Activated CD8-positive, alpha-beta T cell treated with anti-CD3 and anti-CD28 coated beads for 36 hours (primary cell): ENCODE data around the gene MYBPC3. TPM values are rescaled to one million over a fixed set of nuclear protein-coding genes. Genes with fewer than 3 reads are reported as not detected.

ENCODE experiments used
- ATAC-seq: fragments of 200-7000 bp; cut with Tn5 transposase; one replicate; pipeline ENCODE4 v1.10.0; 2021; ENCODE audit warnings: mild to moderate bottlenecking, moderate library complexity
- CTCF ChIA-PET: fragments of 350-600 bp; sonication (Branson Sonifier 250); formaldehyde crosslinking; loops from one replicate; lab custom pipeline; 2021; ENCODE audit warnings: antibody characterized with exemption; lab: Charles Lee
- POLR2A ChIA-PET: fragments of 350-600 bp; sonication (Branson Sonifier 250); formaldehyde crosslinking; loops from one replicate; lab custom pipeline; 2021; ENCODE audit warnings: antibody characterized with exemption; lab: Charles Lee
- DNase-seq: peaks from one replicate; pipeline ENCODE4 v3.0.0-alpha.2; 2020
- H3K27ac Mint-ChIP-seq: one replicate; pipeline ENCODE4 v1.8.0; 2021; ENCODE audit warnings: mild to moderate bottlenecking, mixed read lengths
- H3K27me3 Mint-ChIP-seq: one replicate; pipeline ENCODE4 v1.8.0; 2021; ENCODE audit warnings: mixed read lengths
- H3K36me3 Mint-ChIP-seq: one replicate; pipeline ENCODE4 v1.8.0; 2021; ENCODE audit warnings: low read depth, mixed read lengths
- H3K4me1 Mint-ChIP-seq: one replicate; pipeline ENCODE4 v1.8.0; 2021; ENCODE audit warnings: low read depth, mixed read lengths
- H3K4me3 Mint-ChIP-seq: one replicate; pipeline ENCODE4 v1.8.0; 2021; ENCODE audit warnings: mild to moderate bottlenecking, moderate library complexity, mixed read lengths
- H3K9me3 Mint-ChIP-seq: one replicate; pipeline ENCODE4 v1.8.0; 2021; ENCODE audit warnings: mixed read lengths
- CTCF ChIP-seq: fragments of 200-600 bp; IDR thresholded peaks from one replicate; pipeline ENCODE4 v1.8.0; 2022; ENCODE audit warnings: antibody characterized with exemption, mild to moderate bottlenecking
- intact Hi-C: fragments of 100-400 bp; cut with micrococcal nuclease; formaldehyde crosslinking; loops from one replicate; pipeline ENCODE4 v1.10.0; 2022
- total RNA-seq, 2 experiments: library from RNA; stranded (reverse); gene quantifications; one replicate each; pipeline ENCODE4 v1.2.3, GENCODE V29; 2021

The MYBPC3 gene
- total RNA-seq, 2 experiments from 2014 or later: not detected

GRCh38 chr11:47387944-47388696 lies 35.6 kb upstream of the MYBPC3 start:
- Mint-ChIP-seq H3K27me3 (no peaks in the 10 kb centered on the region), H3K4me1 (peaks cover 23% of the 10 kb centered on the region), H3K4me3 (no peak overlapping the region), H3K27ac (no peak overlapping the region), H3K9me3 (no peaks in the 10 kb centered on the region), H3K36me3 (no peaks in the 10 kb centered on the region)
- CTCF ChIA-PET: interaction anchor here (0.6 to 9.3 kb wide), 4 partner anchors 11 to 25 kb away, joined by 3 to 91 read pairs (median 3); no protein-coding TSS in a partner anchor
- TF ChIP-seq CTCF: no peak
- POLR2A ChIA-PET: interaction anchor here (0.6 kb wide), 1 partner anchor 900 kb away, joined by 3 read pairs; no protein-coding TSS in a partner anchor
- intact Hi-C loops: no loop called here
- no peak for ATAC-seq
- DNase-seq: no peak

GRCh38 chr11:47384498-47384897 lies 32.0 kb upstream of the MYBPC3 start:
- intact Hi-C loops: no loop called here
- H3K36me3 Mint-ChIP-seq: no peaks in the 10 kb centered on the region
- H3K9me3 Mint-ChIP-seq: no peaks in the 10 kb centered on the region
- no peak overlapping the region for H3K4me3 Mint-ChIP-seq
- ATAC-seq (no peak), DNase-seq (no peak)
- no peak for TF ChIP-seq CTCF
- ChIA-PET POLR2A (no interaction called here), CTCF (no interaction called here)
- H3K27me3 Mint-ChIP-seq: no peaks in the 10 kb centered on the region
- H3K27ac Mint-ChIP-seq: no peak overlapping the region
- H3K4me1 Mint-ChIP-seq: peaks cover 15% of the 10 kb centered on the region

GRCh38 chr11:47383071-47383470 lies 30.6 kb upstream of the MYBPC3 start:
- Mint-ChIP-seq H3K9me3 (no peaks in the 10 kb centered on the region), H3K4me3 (no peak overlapping the region), H3K4me1 (peaks cover 6% of the 10 kb centered on the region), H3K27me3 (no peaks in the 10 kb centered on the region), H3K36me3 (no peaks in the 10 kb centered on the region), H3K27ac (no peak overlapping the region)
- ChIA-PET CTCF (interaction anchor here (2.2 kb wide), 1 partner anchor 9 kb away, joined by 12 read pairs; no protein-coding TSS in a partner anchor), POLR2A (interaction anchor here (1.3 kb wide), 1 partner anchor 9 kb away, joined by 3 read pairs; no protein-coding TSS in a partner anchor)
- ATAC-seq (no peak), DNase-seq (no peak)
- TF ChIP-seq CTCF: no peak
- intact Hi-C loops: no loop called here

GRCh38 chr11:47380078-47380477 lies 27.6 kb upstream of the MYBPC3 start:
- no peak for ATAC-seq
- Mint-ChIP-seq H3K4me1 (peaks cover 3% of the 10 kb centered on the region), H3K27me3 (no peaks in the 10 kb centered on the region), H3K9me3 (no peaks in the 10 kb centered on the region), H3K36me3 (no peaks in the 10 kb centered on the region), H3K27ac (no peak overlapping the region), H3K4me3 (no peak overlapping the region)
- intact Hi-C loops: no loop called here
- TF ChIP-seq CTCF: no peak
- DNase-seq: no peak
- ChIA-PET CTCF (interaction anchor here (1.1 to 2.2 kb wide), 2 partner anchors 30 to 32 kb away, joined by 3 to 9 read pairs; no protein-coding TSS in a partner anchor), POLR2A (no interaction called here)

- POLR2A ChIA-PET: no interaction called here
- TF ChIP-seq CTCF: no peak
- CTCF ChIA-PET: interaction anchor here (1.0 to 2.2 kb wide), 2 partner anchors 10 to 32 kb away, joined by 3 to 9 read pairs; no protein-coding TSS in a partner anchor
- no peaks in the 10 kb centered on the region for H3K9me3 Mint-ChIP-seq
- no peak for ATAC-seq
- no peak overlapping the region for H3K4me3 Mint-ChIP-seq
- peaks cover 6% of the 10 kb centered on the region for H3K4me1 Mint-ChIP-seq
- H3K36me3 Mint-ChIP-seq: no peaks in the 10 kb centered on the region
- no peak overlapping the region for H3K27ac Mint-ChIP-seq
- intact Hi-C loops: no loop called here
- no peaks in the 10 kb centered on the region for H3K27me3 Mint-ChIP-seq
- DNase-seq: no peak
Measured at GRCh38 chr11:47379317-47379716, 26.8 kb upstream of the MYBPC3 start.
